ENCODE results near the gene HDAC5.
"Not testable (repeated sequence)": the region's sequence is repeated elsewhere in the genome, so short reads cannot be mapped to it uniquely, and the experiment has no call there.

The HDAC5 gene

GRCh38 chr17:44123356-44124117 lies at the start of gene HDAC5:
Gene HDAC5 (minus strand): TSS chr17:44123641. CDS start chr17:44117515, 6,126 bp downstream.
- peak; percentile 85 for DNase-seq

GRCh38 chr17:44171931-44172455 lies 48.6 kb upstream of the HDAC5 start:
- no peak for DNase-seq

- DNase-seq, result no peak
These were observed 47.2 kb upstream of the HDAC5 start, which contains the start of gene ASB16 for GRCh38 chr17:44170499-44171201. Gene ASB16 (plus strand): TSS chr17:44170704. CDS start chr17:44170790, 86 bp downstream.

GRCh38 chr17:44170135-44170498 lies 46.7 kb upstream of the HDAC5 start:
- no peak for DNase-seq

GRCh38 chr17:44167181-44167861 lies 43.9 kb upstream of the HDAC5 start:
- no peak for DNase-seq

GRCh38 chr17:44164476-44164875 lies 41.0 kb upstream of the HDAC5 start:
- DNase-seq, result no peak

- DNase-seq, result no peak
These were observed 36.2 kb upstream of the HDAC5 start for GRCh38 chr17:44159519-44160210.

- DNase-seq, result no peak
These were observed 32.0 kb upstream of the HDAC5 start for GRCh38 chr17:44155488-44155887.

- no peak for DNase-seq
These were observed 29.4 kb upstream of the HDAC5 start for GRCh38 chr17:44152875-44153274.

- no peak for DNase-seq
These were observed 26.4 kb upstream of the HDAC5 start for GRCh38 chr17:44149750-44150329.

- not testable (repeated sequence) for DNase-seq
These were observed 25.6 kb upstream of the HDAC5 start for GRCh38 chr17:44149066-44149465.

- no peak for DNase-seq
These were observed 24.4 kb upstream of the HDAC5 start for GRCh38 chr17:44147812-44148211.

GRCh38 chr17:44146375-44147346 lies 23.2 kb upstream of the HDAC5 start:
- DNase-seq, result no peak

- DNase-seq, result no peak
These were observed 21.7 kb upstream of the HDAC5 start for GRCh38 chr17:44144966-44145739.

GRCh38 chr17:44143921-44144320 lies 20.5 kb upstream of the HDAC5 start:
- not testable (repeated sequence) for DNase-seq

- no peak for DNase-seq
These were observed 14.7 kb upstream of the HDAC5 start for GRCh38 chr17:44137891-44138709.

- DNase-seq, result no peak
These were observed 11.5 kb upstream of the HDAC5 start for GRCh38 chr17:44134752-44135568.

- DNase-seq, result no peak
These were observed 10.6 kb upstream of the HDAC5 start for GRCh38 chr17:44133918-44134476.
